Activated T-helper 17 cell treated with anti-CD3 and anti-CD28 coated beads, Interleukin-2, amount 50 U/mL, for 72 hours (primary cell): Measurements from ENCODE around the gene MOB3A. TPM values are rescaled to one million over a fixed set of nuclear protein-coding genes. Genes with fewer than 3 reads are reported as not detected.

Experiments used
- ATAC-seq: fragments of 150-1000 bp; cut with Tn5 transposase; replicated peaks from 2 replicates; pipeline ENCODE4 v1.10.0; 2021; ENCODE audit warnings: mild to moderate bottlenecking, moderate library complexity
- H3K27ac Mint-ChIP-seq: one replicate; pipeline ENCODE4 v1.8.0; 2022; ENCODE audit warnings: mixed read lengths
- H3K27me3 Mint-ChIP-seq: one replicate; pipeline ENCODE4 v1.8.0; 2022; ENCODE audit warnings: mixed read lengths
- H3K36me3 Mint-ChIP-seq: one replicate; pipeline ENCODE4 v1.8.0; 2022; ENCODE audit warnings: low read depth, mild to moderate bottlenecking, mixed read lengths
- H3K4me1 Mint-ChIP-seq: one replicate; pipeline ENCODE4 v1.8.0; 2022; ENCODE audit warnings: mixed read lengths
- H3K4me3 Mint-ChIP-seq: one replicate; pipeline ENCODE4 v1.8.0; 2022; ENCODE audit warnings: mild to moderate bottlenecking, mixed read lengths
- H3K9me3 Mint-ChIP-seq: one replicate; pipeline ENCODE4 v1.8.0; 2022; ENCODE audit warnings: mixed read lengths
- total RNA-seq, 2 donors: library from RNA; stranded (reverse); gene quantifications; one replicate each; pipeline ENCODE4 v1.2.3, GENCODE V29; 2022

The MOB3A gene
- total RNA-seq, 2 donors from 2014 or later = 271 to 387 TPM

DNA sequence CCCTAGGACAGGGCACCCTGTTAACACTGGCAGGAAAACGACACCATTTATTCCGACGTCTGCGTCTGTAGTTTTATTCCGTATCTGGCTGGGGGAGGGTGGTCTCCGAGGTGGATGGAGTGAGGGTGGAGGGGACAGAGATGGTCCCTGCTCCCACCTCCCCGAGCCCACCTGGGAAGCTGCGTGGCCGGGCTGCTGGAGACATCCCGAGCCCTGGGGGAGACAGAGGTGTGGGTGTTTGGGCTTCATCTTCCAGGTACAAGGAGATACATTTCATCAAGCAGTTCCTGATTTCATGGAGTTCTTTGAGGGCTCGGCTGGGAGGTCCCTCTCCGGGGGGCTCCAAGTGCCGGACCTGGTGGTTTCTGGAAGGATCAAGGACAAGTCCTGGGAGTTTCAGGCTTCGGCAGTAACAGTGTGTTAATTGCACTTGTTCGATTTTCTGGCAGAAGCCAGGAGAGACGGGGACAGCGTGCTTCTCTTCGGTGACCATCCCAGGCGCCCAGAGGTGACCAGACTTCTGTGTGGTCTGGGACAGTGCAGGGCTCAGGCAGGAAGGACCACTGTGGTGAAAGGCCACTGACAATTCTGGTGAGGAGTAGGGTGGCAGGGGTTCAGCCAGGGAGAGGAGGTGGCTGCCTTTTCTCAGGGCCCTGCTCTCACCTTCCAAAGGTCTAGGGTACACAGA, 25.0 kb downstream of the MOB3A start:
- Mint-ChIP-seq H3K4me3 (peak overlapping the region; percentile 50), H3K27ac (peak overlapping the region; percentile 89), H3K36me3 (peaks cover 79% of the 10 kb centered on the region), H3K27me3 (no peaks in the 10 kb centered on the region), H3K9me3 (no peaks in the 10 kb centered on the region), H3K4me1 (peaks cover 4% of the 10 kb centered on the region)
- ATAC-seq = peak; percentile 20

GRCh38 chr19:2070436-2070827, 25.7 kb downstream of the MOB3A start:
- no peak overlapping the region for H3K4me3 Mint-ChIP-seq
- H3K36me3 Mint-ChIP-seq = peaks cover 72% of the 10 kb centered on the region
- ATAC-seq = no peak
- H3K27me3 Mint-ChIP-seq = no peaks in the 10 kb centered on the region
- peak overlapping the region; percentile 89 for H3K27ac Mint-ChIP-seq
- peaks cover 4% of the 10 kb centered on the region for H3K4me1 Mint-ChIP-seq
- H3K9me3 Mint-ChIP-seq = no peaks in the 10 kb centered on the region

GRCh38 chr19:2064788-2065524, 31.2 kb downstream of the MOB3A start:
- H3K36me3 Mint-ChIP-seq = peaks cover 24% of the 10 kb centered on the region
- ATAC-seq = no peak
- peaks cover 10% of the 10 kb centered on the region for H3K4me1 Mint-ChIP-seq
- H3K27ac Mint-ChIP-seq = no peak overlapping the region
- no peaks in the 10 kb centered on the region for H3K9me3 Mint-ChIP-seq
- H3K27me3 Mint-ChIP-seq = no peaks in the 10 kb centered on the region
- no peak overlapping the region for H3K4me3 Mint-ChIP-seq

DNA sequence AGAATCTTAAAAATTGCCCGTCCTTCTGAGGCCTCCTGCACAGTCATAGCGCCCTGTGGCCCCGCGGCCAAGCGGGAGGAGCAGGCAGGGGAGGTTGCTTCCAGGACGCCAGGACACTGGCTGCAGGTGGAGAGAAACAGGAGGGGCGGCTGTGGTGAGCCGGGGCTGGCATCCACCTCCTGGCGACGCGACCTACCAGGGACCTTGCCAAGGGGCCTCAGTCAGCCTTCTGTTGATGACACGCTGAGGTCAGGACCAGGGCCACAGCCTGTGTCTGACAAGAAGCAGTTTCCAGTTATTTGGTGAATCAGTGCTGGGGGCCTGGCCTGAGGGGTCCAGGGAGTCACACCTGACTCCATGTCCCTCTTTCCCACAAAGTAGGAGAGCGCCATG, 31.7 kb downstream of the MOB3A start:
- H3K4me1 Mint-ChIP-seq = peaks cover 10% of the 10 kb centered on the region
- no peak for ATAC-seq
- H3K27ac Mint-ChIP-seq = no peak overlapping the region
- H3K9me3 Mint-ChIP-seq = no peaks in the 10 kb centered on the region
- H3K4me3 Mint-ChIP-seq = no peak overlapping the region
- peaks cover 18% of the 10 kb centered on the region for H3K36me3 Mint-ChIP-seq
- no peaks in the 10 kb centered on the region for H3K27me3 Mint-ChIP-seq

- H3K27ac Mint-ChIP-seq = no peak overlapping the region
- H3K4me3 Mint-ChIP-seq = peak overlapping the region; percentile 96
- no peak for ATAC-seq
- H3K27me3 Mint-ChIP-seq = no peaks in the 10 kb centered on the region
- H3K4me1 Mint-ChIP-seq = peaks cover 10% of the 10 kb centered on the region
- H3K36me3 Mint-ChIP-seq = peaks cover 13% of the 10 kb centered on the region
- H3K9me3 Mint-ChIP-seq = no peaks in the 10 kb centered on the region
Observed at GRCh38 chr19:2063824-2064223, 32.3 kb downstream of the MOB3A start.

GRCh38 chr19:2062770-2063169, 33.4 kb downstream of the MOB3A start:
- H3K9me3 Mint-ChIP-seq = no peaks in the 10 kb centered on the region
- H3K36me3 Mint-ChIP-seq = peaks cover 7% of the 10 kb centered on the region

GRCh38 chr19:2062389-2062729, 33.8 kb downstream of the MOB3A start:
- no peaks in the 10 kb centered on the region for H3K9me3 Mint-ChIP-seq
- H3K27ac Mint-ChIP-seq = peak overlapping the region; percentile 78
- no peaks in the 10 kb centered on the region for H3K27me3 Mint-ChIP-seq
- peak overlapping the region; percentile 96 for H3K4me3 Mint-ChIP-seq
- H3K4me1 Mint-ChIP-seq = peaks cover 10% of the 10 kb centered on the region
- peaks cover 7% of the 10 kb centered on the region for H3K36me3 Mint-ChIP-seq
- no peak for ATAC-seq

More at GRCh38 chr19:2062770-2063169, 33.4 kb downstream of the MOB3A start:
- H3K27me3 Mint-ChIP-seq = no peaks in the 10 kb centered on the region
- H3K27ac Mint-ChIP-seq = peak overlapping the region; percentile 78
- ATAC-seq = no peak
- H3K4me1 Mint-ChIP-seq = peaks cover 10% of the 10 kb centered on the region
- H3K4me3 Mint-ChIP-seq = peak overlapping the region; percentile 96

GRCh38 chr19:2061495-2062388, 34.4 kb downstream of the MOB3A start:
- H3K27ac Mint-ChIP-seq = peak overlapping the region; percentile 78
- H3K36me3 Mint-ChIP-seq = peaks cover 7% of the 10 kb centered on the region
- H3K9me3 Mint-ChIP-seq = no peaks in the 10 kb centered on the region
- ATAC-seq = peak; percentile 90
- H3K4me3 Mint-ChIP-seq = peak overlapping the region; percentile 96
- no peaks in the 10 kb centered on the region for H3K27me3 Mint-ChIP-seq
- H3K4me1 Mint-ChIP-seq = peaks cover 10% of the 10 kb centered on the region

DNA sequence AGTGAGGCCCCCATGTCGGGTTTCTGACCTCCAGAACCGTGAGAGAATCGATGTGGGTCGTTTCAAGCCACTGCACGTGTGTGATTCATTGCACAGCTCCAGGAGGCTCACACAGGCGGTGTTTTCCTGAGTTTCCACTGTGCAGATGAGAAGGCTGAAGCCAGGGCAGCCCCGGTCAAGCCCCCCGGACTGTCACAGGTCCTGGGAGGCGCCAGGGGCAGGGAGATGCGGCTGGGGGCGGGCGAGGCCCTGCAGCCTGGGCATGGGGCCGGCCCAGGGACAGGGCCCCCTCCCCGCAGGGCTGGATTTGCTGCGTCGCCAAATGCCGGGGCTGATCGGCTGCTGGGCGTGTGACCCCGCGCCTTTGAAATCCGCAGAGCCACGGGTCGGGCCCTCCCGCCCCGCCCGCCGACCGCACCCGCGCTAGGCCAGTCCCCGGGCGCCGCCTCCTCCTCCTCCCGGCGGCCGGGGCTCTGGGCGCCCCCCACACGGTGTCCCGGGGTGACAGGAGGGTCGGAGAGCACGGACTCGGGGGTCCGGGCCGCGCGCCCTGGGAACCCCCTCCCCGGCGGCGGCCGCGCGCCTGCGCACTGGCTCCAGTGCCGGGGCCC, 35.1 kb downstream of the MOB3A start:
- no peaks in the 10 kb centered on the region for H3K9me3 Mint-ChIP-seq
- peak overlapping the region; percentile 99 for H3K27ac Mint-ChIP-seq

GRCh38 chr19:2059422-2060201, 36.5 kb downstream of the MOB3A start:
- H3K4me1 Mint-ChIP-seq = peaks cover 10% of the 10 kb centered on the region
- peak overlapping the region; percentile 96 for H3K4me3 Mint-ChIP-seq
- H3K9me3 Mint-ChIP-seq = no peaks in the 10 kb centered on the region
- no peak for ATAC-seq
- no peaks in the 10 kb centered on the region for H3K27me3 Mint-ChIP-seq
- H3K36me3 Mint-ChIP-seq = peaks cover 7% of the 10 kb centered on the region
- H3K27ac Mint-ChIP-seq = peak overlapping the region; percentile 99

More for the DNA sequence above, 35.1 kb downstream of the MOB3A start:
- H3K36me3 Mint-ChIP-seq = peaks cover 7% of the 10 kb centered on the region
- no peaks in the 10 kb centered on the region for H3K27me3 Mint-ChIP-seq
- peak; percentile 54 for ATAC-seq
- H3K4me3 Mint-ChIP-seq = peak overlapping the region; percentile 96
- peaks cover 10% of the 10 kb centered on the region for H3K4me1 Mint-ChIP-seq

GRCh38 chr19:2058570-2059421, 37.3 kb downstream of the MOB3A start:
- Mint-ChIP-seq H3K4me3 (peak overlapping the region; percentile 30), H3K27me3 (no peaks in the 10 kb centered on the region), H3K4me1 (peaks cover 10% of the 10 kb centered on the region), H3K27ac (peak overlapping the region; percentile 17), H3K9me3 (no peaks in the 10 kb centered on the region), H3K36me3 (peaks cover 7% of the 10 kb centered on the region)
- no peak for ATAC-seq

- Mint-ChIP-seq H3K36me3 (peaks cover 7% of the 10 kb centered on the region), H3K27ac (peak overlapping the region; percentile 17), H3K27me3 (no peaks in the 10 kb centered on the region), H3K4me3 (peak overlapping the region; percentile 84), H3K4me1 (peaks cover 10% of the 10 kb centered on the region), H3K9me3 (no peaks in the 10 kb centered on the region)
- ATAC-seq = no peak
Observed at GRCh38 chr19:2057484-2058469, 38.3 kb downstream of the MOB3A start.
